ENCODE data around the gene MYO1B.

DNA sequence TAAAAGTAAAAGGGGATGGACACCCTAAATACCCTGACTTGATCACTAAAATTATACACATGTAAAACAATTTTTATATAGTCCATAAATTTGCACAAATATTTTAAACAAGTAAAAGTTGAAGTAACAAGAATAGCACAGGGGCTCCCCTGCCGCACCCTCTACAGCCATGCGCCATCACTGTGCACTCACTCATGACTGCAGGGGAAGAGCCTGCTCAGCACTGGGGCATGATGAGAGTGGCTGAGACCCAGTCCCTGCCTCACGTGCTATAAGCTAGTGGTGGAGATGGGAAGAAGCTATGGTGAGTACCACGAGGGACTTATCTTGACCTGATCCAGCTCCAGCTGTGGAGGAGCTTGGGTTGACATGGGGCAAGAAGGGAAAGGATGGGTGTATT, 46.9 kb upstream of the MYO1B start:
- TF ChIP-seq, protein P1, sequence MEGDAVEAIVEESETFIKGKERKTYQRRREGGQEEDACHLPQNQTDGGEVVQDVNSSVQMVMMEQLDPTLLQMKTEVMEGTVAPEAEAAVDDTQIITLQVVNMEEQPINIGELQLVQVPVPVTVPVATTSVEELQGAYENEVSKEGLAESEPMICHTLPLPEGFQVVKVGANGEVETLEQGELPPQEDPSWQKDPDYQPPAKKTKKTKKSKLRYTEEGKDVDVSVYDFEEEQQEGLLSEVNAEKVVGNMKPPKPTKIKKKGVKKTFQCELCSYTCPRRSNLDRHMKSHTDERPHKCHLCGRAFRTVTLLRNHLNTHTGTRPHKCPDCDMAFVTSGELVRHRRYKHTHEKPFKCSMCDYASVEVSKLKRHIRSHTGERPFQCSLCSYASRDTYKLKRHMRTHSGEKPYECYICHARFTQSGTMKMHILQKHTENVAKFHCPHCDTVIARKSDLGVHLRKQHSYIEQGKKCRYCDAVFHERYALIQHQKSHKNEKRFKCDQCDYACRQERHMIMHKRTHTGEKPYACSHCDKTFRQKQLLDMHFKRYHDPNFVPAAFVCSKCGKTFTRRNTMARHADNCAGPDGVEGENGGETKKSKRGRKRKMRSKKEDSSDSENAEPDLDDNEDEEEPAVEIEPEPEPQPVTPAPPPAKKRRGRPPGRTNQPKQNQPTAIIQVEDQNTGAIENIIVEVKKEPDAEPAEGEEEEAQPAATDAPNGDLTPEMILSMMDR (IDR thresholded peaks at IDR 0.05; ENCODE audit: low read depth, low read length) = no peak
- TF ChIP-seq EZH2phosphoT487 (IDR thresholded peaks at IDR 0.05; ENCODE audit: low read depth) = no peak

All from OCI-LY3 (cell line).